Type B pancreatic cell (in vitro differentiated cells): Measurements from ENCODE around the gene GPATCH3. TPM values are rescaled to one million over a fixed set of nuclear protein-coding genes. Genes with fewer than 3 reads are reported as not detected.

Experiments used
- DNase-seq: peaks from one replicate; pipeline ENCODE4 v3.0.0; 2021; ENCODE audit warnings: mixed read lengths; ENCODE audit not compliant: unreplicated experiment; ENCODE audit errors: extremely low spot score
- H3K27ac Mint-ChIP-seq: 2 replicates; pipeline ENCODE4 v1.8.0; 2021; ENCODE audit warnings: mild to moderate bottlenecking, mixed read lengths
- H3K27me3 Mint-ChIP-seq: 2 replicates; pipeline ENCODE4 v1.8.0; 2021; ENCODE audit warnings: mixed read lengths
- H3K36me3 Mint-ChIP-seq: 2 replicates; pipeline ENCODE4 v1.8.0; 2021; ENCODE audit warnings: mixed read lengths
- H3K4me1 Mint-ChIP-seq: one replicate; pipeline ENCODE4 v1.8.0; 2021; ENCODE audit warnings: mixed read lengths; ENCODE audit not compliant: unreplicated experiment
- H3K4me3 Mint-ChIP-seq: 2 replicates; pipeline ENCODE4 v1.8.0; 2021; ENCODE audit warnings: mild to moderate bottlenecking, mixed read lengths
- H3K9me3 Mint-ChIP-seq: 2 replicates; pipeline ENCODE4 v1.8.0; 2021; ENCODE audit warnings: mixed read lengths
- total RNA-seq: library from RNA; stranded (reverse); gene quantifications from 2 replicates; pipeline ENCODE4 v1.2.1, GENCODE V29; 2021; ENCODE audit warnings: low replicate concordance
- TF ChIP-seq, protein P1 (sequence below): fragments of 200-600 bp; sonication (generic); conservative IDR thresholded peaks from 2 replicates; pipeline ENCODE4 v1.5.0; 2021; ENCODE audit warnings: antibody characterized with exemption, mild to moderate bottlenecking

Gene GPATCH3
- total RNA-seq, 1 donor from 2014 or later, result 19.2 TPM

DNA sequence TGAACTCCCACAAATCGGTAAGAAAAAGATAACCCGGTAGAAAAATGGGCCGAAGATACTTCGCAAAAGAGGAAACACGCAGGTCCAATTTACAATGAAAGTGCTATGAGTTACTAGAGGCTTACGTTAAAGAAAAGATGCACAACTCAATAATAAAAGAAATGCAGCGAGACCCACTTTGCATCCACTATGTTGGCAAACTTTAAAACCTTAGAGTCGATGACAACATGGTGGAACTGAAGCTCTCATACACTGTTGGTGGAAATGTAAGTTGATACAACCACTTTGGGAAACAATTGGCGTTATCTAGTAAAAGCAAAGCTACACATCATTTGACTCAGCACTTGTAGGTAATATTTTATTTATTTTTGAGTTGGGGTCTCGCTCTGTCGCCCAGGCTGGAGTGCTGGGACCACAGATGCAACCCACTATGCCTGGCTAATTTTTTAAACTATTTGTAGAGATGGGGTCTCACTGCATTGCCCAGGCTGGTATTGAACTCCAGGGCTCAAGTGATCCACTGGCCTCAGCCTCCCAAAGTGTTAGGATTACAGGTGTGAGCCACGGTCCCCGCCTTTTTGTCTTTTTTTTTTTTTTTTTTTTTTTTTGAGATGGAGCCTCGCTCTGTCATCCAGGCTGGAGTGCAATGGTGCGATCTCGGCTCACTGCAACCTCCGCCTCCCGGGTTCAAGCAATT, 696 bp upstream of the GPATCH3 start:
- peak overlapping the region; percentile 94 for H3K4me3 Mint-ChIP-seq
- peak overlapping the region; percentile 95 for H3K27ac Mint-ChIP-seq
- no peaks in the 10 kb centered on the region for H3K27me3 Mint-ChIP-seq
- H3K4me1 Mint-ChIP-seq, result peaks cover 19% of the 10 kb centered on the region
- DNase-seq, result no peak
- no peaks in the 10 kb centered on the region for H3K9me3 Mint-ChIP-seq
- H3K36me3 Mint-ChIP-seq, result peaks cover 9% of the 10 kb centered on the region
- TF ChIP-seq, protein P1, sequence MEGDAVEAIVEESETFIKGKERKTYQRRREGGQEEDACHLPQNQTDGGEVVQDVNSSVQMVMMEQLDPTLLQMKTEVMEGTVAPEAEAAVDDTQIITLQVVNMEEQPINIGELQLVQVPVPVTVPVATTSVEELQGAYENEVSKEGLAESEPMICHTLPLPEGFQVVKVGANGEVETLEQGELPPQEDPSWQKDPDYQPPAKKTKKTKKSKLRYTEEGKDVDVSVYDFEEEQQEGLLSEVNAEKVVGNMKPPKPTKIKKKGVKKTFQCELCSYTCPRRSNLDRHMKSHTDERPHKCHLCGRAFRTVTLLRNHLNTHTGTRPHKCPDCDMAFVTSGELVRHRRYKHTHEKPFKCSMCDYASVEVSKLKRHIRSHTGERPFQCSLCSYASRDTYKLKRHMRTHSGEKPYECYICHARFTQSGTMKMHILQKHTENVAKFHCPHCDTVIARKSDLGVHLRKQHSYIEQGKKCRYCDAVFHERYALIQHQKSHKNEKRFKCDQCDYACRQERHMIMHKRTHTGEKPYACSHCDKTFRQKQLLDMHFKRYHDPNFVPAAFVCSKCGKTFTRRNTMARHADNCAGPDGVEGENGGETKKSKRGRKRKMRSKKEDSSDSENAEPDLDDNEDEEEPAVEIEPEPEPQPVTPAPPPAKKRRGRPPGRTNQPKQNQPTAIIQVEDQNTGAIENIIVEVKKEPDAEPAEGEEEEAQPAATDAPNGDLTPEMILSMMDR, result no peak

DNA sequence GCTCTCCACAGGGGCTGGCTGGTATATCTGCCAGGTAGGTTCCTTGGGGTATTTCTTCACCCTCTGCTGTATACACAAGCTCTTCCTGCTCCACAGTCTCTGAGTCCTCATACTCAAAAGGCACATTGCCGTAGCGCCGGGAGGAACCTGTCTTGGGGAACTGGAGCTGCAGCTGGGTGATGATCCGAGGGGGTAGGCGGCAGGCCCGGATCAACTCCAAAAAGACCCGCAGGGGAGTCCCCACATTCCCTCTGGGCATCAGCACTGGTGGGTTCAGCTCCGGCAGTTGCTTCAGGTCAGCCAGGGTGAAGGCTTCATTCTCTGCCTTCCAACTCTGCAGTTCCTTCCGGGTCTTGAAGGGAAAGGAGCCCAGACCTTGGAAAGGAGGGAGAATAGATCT, 2.9 kb downstream of the GPATCH3 start:
- Mint-ChIP-seq H3K9me3 (no peaks in the 10 kb centered on the region), H3K4me1 (peaks cover 19% of the 10 kb centered on the region), H3K27me3 (no peaks in the 10 kb centered on the region), H3K27ac (no peak overlapping the region), H3K36me3 (peaks cover 20% of the 10 kb centered on the region), H3K4me3 (no peak overlapping the region)
- no peak for DNase-seq
- TF ChIP-seq, protein P1, result no peak

DNA sequence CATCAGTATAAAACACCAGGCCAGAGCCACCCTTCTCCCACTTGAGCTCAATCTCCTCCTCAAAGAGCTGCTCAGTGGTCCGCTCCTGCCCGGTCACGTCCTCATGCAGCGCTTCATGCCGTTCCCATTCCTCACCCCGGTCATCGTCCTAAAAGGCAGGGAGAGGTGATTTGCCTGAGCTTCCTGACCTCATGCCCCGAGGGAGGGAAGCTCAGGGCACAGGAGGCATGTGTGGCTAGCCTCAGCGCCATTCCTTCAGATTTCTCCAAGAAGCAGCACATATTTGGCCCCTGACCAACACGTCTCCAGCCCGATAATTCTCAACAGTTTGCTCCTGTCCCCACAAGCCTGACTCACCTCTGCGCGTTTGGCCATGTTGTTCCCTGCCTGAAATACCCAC, 6.0 kb downstream of the GPATCH3 start:
- Mint-ChIP-seq H3K4me3 (no peak overlapping the region), H3K9me3 (no peaks in the 10 kb centered on the region), H3K27me3 (no peaks in the 10 kb centered on the region), H3K4me1 (peaks cover 13% of the 10 kb centered on the region), H3K27ac (peak overlapping the region; percentile 68), H3K36me3 (peaks cover 19% of the 10 kb centered on the region)
- no peak for DNase-seq
- TF ChIP-seq, protein P1, result no peak

DNA sequence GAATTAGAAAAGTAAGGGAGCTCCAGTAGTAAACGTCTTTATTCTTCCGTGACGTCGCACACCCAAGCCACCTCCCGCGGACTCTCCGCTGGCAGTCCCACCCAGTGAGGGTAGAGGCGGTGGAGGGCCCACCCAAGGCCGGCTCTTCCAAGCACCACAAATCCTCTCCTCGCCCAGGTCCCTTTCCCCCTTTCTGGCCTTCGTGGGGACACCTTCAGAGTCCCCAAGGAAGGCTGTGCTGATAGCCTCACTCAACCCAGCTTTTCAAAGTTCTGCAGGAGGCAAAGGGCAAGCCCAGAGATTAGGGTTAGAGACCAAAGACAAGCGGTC, 9.8 kb downstream of the GPATCH3 start:
- peak overlapping the region; percentile 94 for H3K4me3 Mint-ChIP-seq
- peaks cover 26% of the 10 kb centered on the region for H3K36me3 Mint-ChIP-seq
- no peak for DNase-seq
- peak overlapping the region; percentile 89 for H3K27ac Mint-ChIP-seq
- H3K27me3 Mint-ChIP-seq, result no peaks in the 10 kb centered on the region
- H3K9me3 Mint-ChIP-seq, result no peaks in the 10 kb centered on the region
- peaks cover 22% of the 10 kb centered on the region for H3K4me1 Mint-ChIP-seq
- TF ChIP-seq, protein P1, result no peak

DNA sequence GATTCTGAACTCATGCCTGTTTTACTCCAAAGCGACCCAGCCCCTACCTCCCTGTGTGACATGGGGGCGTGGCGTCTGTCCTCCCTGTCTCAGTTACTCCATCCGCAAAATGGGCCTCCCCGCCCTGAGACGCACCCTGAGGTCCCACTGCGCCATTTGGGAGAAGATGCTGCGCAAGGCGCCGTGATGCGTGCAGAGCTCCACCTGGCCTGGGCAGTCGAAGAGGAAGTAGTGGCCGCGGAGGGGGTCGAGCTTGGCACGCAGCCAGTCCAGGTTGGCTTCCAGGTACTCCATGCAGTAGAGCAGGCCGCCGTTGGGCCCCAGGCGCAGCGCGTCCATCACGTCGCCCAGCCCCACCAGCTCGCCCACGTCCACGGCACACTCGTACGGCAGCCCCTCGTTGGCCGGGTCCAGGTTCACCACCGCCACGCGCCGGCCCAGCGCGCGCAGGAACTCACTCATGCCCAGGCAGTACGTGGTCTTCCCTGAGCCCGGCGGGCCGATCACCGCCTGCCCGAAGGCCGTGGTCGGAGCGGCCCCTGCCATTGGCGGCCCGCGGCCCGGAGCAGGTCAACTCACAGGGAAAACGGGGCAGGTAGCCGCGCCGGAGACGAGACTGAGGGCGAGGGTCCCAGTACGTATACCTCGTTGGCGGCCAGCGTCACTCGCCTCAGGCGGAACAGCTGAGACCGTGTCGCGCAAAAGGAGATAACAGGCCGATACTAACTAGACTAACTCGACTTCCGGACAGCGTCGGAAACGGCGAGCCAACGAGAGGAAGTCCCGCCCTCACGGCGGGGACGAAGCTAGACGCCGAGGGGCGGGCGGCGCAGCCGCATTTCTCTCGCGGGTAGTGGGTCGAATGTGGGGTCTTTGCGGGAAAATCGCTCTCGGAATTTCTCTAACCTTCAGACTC, 10.5 kb downstream of the GPATCH3 start, which contains the start of gene GPN2:
Gene GPN2, minus strand, starts transcription at position 733 of the 916 bp plus-strand sequence. Its CDS starts 187 bp downstream, at position 546.
- peak within 1 kb of the TSS; percentile 94 for H3K4me3 Mint-ChIP-seq
- TF ChIP-seq, protein P1, result no peak
- no peaks in the 10 kb centered on the region for H3K9me3 Mint-ChIP-seq
- peaks cover 29% of the 10 kb centered on the region for H3K36me3 Mint-ChIP-seq
- H3K27me3 Mint-ChIP-seq, result no peaks in the 10 kb centered on the region
- no peak for DNase-seq
- peak within 1 kb of the TSS; percentile 89 for H3K27ac Mint-ChIP-seq
- peaks cover 22% of the 10 kb centered on the region for H3K4me1 Mint-ChIP-seq
